ENCODE data around the gene MLXIP. TPM values are rescaled to one million over a fixed set of nuclear protein-coding genes. Genes with fewer than 3 reads are reported as not detected.

Gene MLXIP
- total and polyA plus RNA-seq, 2 of the 8 experiments (the other 6 are each of a cell fraction or from before 2014, with no cell fraction given), result 5.5 to 40.5 TPM

DNA sequence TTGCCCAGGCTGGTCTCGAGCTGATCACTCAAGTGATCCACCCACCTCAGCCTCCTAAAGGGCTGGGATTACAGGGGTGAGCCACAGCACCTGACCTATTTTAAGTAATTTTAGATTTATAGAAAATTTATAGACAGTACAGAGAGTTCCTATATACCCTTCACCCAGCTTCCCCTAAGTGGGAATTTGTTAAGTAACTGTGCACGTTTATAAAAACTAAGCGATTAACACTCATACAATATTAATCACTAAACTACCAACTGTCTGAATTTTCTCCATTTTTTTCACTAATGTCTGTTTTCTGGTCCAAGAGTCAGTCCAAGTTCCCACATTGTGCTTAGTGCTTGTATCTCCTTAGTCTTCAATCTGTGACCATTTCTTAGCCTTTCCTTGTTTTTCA is 89.9 kb downstream of the MLXIP start (continued):
- no peak for TF ChIP-seq SAP30 (IDR thresholded peaks at IDR 0.05; ENCODE audit: insufficient read depth, insufficient replicate concordance, low read length)
